GM18508 (cell line): ENCODE results near the gene ABHD12.

Experiments used
- ATAC-seq: cut with Tn5 transposase; IDR thresholded peaks from one replicate; pipeline ENCODE4 v1.9.1; 2021; ENCODE audit warnings: moderate number of reproducible peaks; ENCODE audit not compliant: insufficient read depth, unreplicated experiment

Gene ABHD12

GRCh38 chr20:25309395-25310267 is 81.0 kb downstream of the ABHD12 start:
- no peak for ATAC-seq

- ATAC-seq = no peak
These were observed 81.8 kb downstream of the ABHD12 start for GRCh38 chr20:25308671-25309394.

- ATAC-seq = no peak
These were observed 82.5 kb downstream of the ABHD12 start for GRCh38 chr20:25308083-25308491.

- ATAC-seq = no peak
These were observed 83.4 kb downstream of the ABHD12 start for GRCh38 chr20:25306991-25307903.

- no peak for ATAC-seq
These were observed 86.5 kb downstream of the ABHD12 start for GRCh38 chr20:25304025-25304549.

GRCh38 chr20:25303292-25304024 is 87.2 kb downstream of the ABHD12 start:
- ATAC-seq = no peak

GRCh38 chr20:25302596-25302995 is 88.0 kb downstream of the ABHD12 start:
- no peak for ATAC-seq

GRCh38 chr20:25301357-25301920 is 89.2 kb downstream of the ABHD12 start:
- no peak for ATAC-seq

- ATAC-seq = no peak
These were observed 90.0 kb downstream of the ABHD12 start for GRCh38 chr20:25300496-25301170.

GRCh38 chr20:25299806-25300205 is 90.8 kb downstream of the ABHD12 start:
- ATAC-seq = no peak

- ATAC-seq = no peak
These were observed 93.3 kb downstream of the ABHD12 start for GRCh38 chr20:25297141-25297905.

- no peak for ATAC-seq
These were observed 94.2 kb downstream of the ABHD12 start for GRCh38 chr20:25296094-25297093.

GRCh38 chr20:25295386-25296093 is 95.1 kb downstream of the ABHD12 start:
- ATAC-seq = no peak

- ATAC-seq = no peak
These were observed 95.9 kb downstream of the ABHD12 start for GRCh38 chr20:25294459-25295385.

GRCh38 chr20:25293910-25294458 is 96.7 kb downstream of the ABHD12 start:
- no peak for ATAC-seq
